ENCODE measurements around the gene KLRF1. TPM values are rescaled to one million over a fixed set of nuclear protein-coding genes. Genes with fewer than 3 reads are reported as not detected.
"Not testable (repeated sequence)": the region's sequence is repeated elsewhere in the genome, so short reads cannot be mapped to it uniquely, and the experiment has no call there.

Gene KLRF1
- total RNA-seq, 4 donors from 2014 or later: not detected

- Histone ChIP-seq H3K36me3 (no peaks in the 10 kb centered on the region), H3K4me1 (no peaks in the 10 kb centered on the region), H3K4me3 (no peak overlapping the region), H3K27ac (no peak overlapping the region), H3K27me3 (no peaks in the 10 kb centered on the region), H3K9me3 (no peaks in the 10 kb centered on the region)
- DNase-seq: no peak
- no peak for TF ChIP-seq CTCF (IDR thresholded peaks at IDR 0.05)
- no peak for TF ChIP-seq POLR2A (IDR thresholded peaks at IDR 0.05)
Measured at GRCh38 chr12:9872162-9872561, 44.9 kb downstream of the KLRF1 start.

DNA sequence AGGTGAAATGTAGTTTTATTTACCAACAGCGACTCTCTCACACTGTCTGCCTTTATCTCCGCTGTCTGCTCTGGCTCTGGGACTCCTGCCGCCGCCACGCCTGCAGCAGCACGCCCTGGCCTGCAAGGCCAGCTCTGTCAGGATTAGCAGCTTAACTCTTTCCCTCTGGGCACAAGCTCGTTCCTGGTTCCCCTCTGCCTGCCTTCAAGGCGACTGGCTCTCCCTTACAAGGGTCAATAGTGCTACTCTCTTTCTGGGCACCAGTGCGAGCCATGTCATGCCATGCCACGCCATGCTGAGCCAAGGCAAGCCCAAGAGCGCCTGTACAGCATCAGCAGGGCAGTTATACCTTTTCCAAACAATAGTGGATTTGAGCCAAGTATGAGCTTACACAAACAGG, 45.5 kb downstream of the KLRF1 start:
- H3K27ac ChIP-seq: no peak overlapping the region
- DNase-seq: no peak
- no peaks in the 10 kb centered on the region for H3K27me3 ChIP-seq
- H3K36me3 ChIP-seq: no peaks in the 10 kb centered on the region
- no peak overlapping the region for H3K4me3 ChIP-seq
- no peaks in the 10 kb centered on the region for H3K4me1 ChIP-seq
- no peak for TF ChIP-seq CTCF (IDR thresholded peaks at IDR 0.05)
- no peak for TF ChIP-seq POLR2A (IDR thresholded peaks at IDR 0.05)
- H3K9me3 ChIP-seq: no peaks in the 10 kb centered on the region

DNA sequence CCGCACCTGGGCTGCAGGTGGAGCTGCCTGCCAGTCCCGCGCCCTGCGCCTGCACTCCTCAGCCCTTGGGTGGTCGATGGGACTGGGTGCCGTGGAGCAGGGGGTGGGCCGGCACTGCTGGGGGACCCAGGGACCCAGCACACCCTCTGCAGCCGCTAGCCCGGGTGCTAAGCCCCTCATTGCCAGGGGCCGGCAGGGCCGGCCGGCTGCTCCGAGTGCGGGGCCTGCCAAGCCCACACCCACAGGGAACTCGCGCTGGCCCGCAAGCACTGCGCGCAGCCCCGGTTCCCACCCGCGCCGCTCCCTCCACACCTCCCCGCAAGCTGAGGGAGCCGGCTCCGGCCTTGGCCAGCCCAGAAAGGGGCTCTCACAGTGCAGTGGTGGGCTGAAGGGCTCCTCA, 48.8 kb downstream of the KLRF1 start:
- H3K4me1 ChIP-seq, H3K27me3 ChIP-seq, H3K36me3 ChIP-seq, H3K9me3 ChIP-seq, H3K27ac ChIP-seq, DNase-seq, H3K4me3 ChIP-seq: not testable (repeated sequence)

GRCh38 chr12:9880532-9881078, 53.3 kb downstream of the KLRF1 start:
- no peaks in the 10 kb centered on the region for H3K9me3 ChIP-seq
- no peak for TF ChIP-seq CTCF (IDR thresholded peaks at IDR 0.05)
- no peak for TF ChIP-seq POLR2A (IDR thresholded peaks at IDR 0.05)
- H3K27ac ChIP-seq: no peak overlapping the region
- H3K4me3 ChIP-seq: no peak overlapping the region
- no peak for DNase-seq
- H3K4me1 ChIP-seq: no peaks in the 10 kb centered on the region
- no peaks in the 10 kb centered on the region for H3K36me3 ChIP-seq
- no peaks in the 10 kb centered on the region for H3K27me3 ChIP-seq

DNA sequence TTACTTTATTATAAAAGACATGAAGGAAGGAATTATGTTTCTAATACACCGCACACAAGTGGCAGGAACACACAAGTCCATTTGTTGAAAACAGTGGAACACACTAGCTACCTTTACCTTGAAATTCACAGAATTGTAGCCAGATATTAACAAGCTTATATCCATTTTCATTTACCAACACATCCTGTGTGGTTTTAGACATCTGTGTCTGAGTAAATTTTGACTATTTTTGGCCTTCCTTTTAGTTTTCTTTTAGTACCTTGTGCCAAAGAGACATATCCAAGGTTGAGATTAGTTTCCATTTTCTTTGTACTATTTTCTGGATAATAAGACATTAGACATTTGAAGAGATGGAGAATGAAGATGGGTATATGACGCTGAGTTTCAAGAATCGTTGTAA, 54.0 kb downstream of the KLRF1 start, which contains the start of gene KLRF2:
Gene KLRF2 (plus strand): TSS at position 244 of the 400 bp plus-strand sequence. CDS start 107 bp downstream, at position 351.
- H3K4me3 ChIP-seq: no peak within 1 kb of the TSS
- H3K27me3 ChIP-seq: no peaks in the 10 kb centered on the region
- no peak within 1 kb of the TSS for H3K27ac ChIP-seq
- H3K36me3 ChIP-seq: no peaks in the 10 kb centered on the region
- TF ChIP-seq CTCF (IDR thresholded peaks at IDR 0.05) (no peak), POLR2A (IDR thresholded peaks at IDR 0.05) (no peak)
- no peaks in the 10 kb centered on the region for H3K4me1 ChIP-seq
- no peaks in the 10 kb centered on the region for H3K9me3 ChIP-seq
- DNase-seq: no peak

DNA sequence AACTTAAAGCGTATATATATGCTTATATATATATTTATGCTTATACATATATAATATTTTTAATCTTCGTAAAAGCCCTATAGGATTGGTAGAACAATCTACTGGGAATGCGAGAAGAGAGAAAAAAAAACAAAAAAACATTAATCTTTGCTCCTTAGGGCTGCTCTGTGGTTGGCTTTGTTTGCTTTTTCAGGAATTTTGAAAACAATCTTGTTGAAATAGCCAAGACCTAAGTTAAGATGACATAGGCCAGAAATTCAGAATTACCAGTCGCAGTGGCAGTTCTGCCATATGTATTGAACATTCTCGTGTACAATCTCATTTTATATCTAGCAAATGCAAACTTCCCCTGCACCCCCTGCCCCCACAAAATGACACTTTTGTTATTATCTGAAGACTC, 54.7 kb downstream of the KLRF1 start:
- H3K9me3 ChIP-seq: no peaks in the 10 kb centered on the region
- TF ChIP-seq POLR2A (IDR thresholded peaks at IDR 0.05) (no peak), CTCF (IDR thresholded peaks at IDR 0.05) (no peak)
- no peak overlapping the region for H3K4me3 ChIP-seq
- no peaks in the 10 kb centered on the region for H3K27me3 ChIP-seq
- H3K4me1 ChIP-seq: no peaks in the 10 kb centered on the region
- H3K27ac ChIP-seq: no peak overlapping the region
- no peak for DNase-seq
- no peaks in the 10 kb centered on the region for H3K36me3 ChIP-seq
